PC-3 (cell line): Measurements from ENCODE around the gene SLC17A7. TPM values are rescaled to one million over a fixed set of nuclear protein-coding genes. Genes with fewer than 3 reads are reported as not detected.

Source experiments
- ATAC-seq: fragments of 200-7000 bp; cut with Tn5 transposase; 2 replicates; pipeline ENCODE4 v1.9.1; 2020; ENCODE audit warnings: mild to moderate bottlenecking, moderate library complexity
- BruUV-seq: library from RNA; stranded (reverse); fragments of 400-500 nt; replicated peaks from 2 replicates; lab custom pipeline; 2021; lab: Mats Ljungman, UMichigan
- CTCF ChIA-PET: fragments of 300-600 bp; sonication (Branson Sonifier 250); formaldehyde crosslinking; loops from one replicate; lab custom pipeline; 2022; ENCODE audit warnings: antibody characterized with exemption; lab: Charles Lee
- POLR2A ChIA-PET: fragments of 300-600 bp; sonication (Branson Sonifier 250); formaldehyde crosslinking; loops from one replicate; lab custom pipeline; 2022; ENCODE audit warnings: antibody characterized with exemption; ENCODE audit not compliant: unreplicated experiment; lab: Charles Lee
- DNase-seq: peaks from one replicate; pipeline ENCODE4 v3.0.0-alpha.2; 2015
- H2AFZ ChIP-seq: fragments of 300-600 bp; sonication (generic); 2 replicates; pipeline ENCODE4 v1.6.0; 2016; ENCODE audit warnings: antibody characterized with exemption, low read length
- H3F3A ChIP-seq: fragments of 300-600 bp; sonication (generic); one replicate; pipeline ENCODE4 v1.6.0; 2017; ENCODE audit warnings: antibody characterized with exemption, low read length, control low read depth, mild to moderate bottlenecking; ENCODE audit not compliant: unreplicated experiment
- H3K27ac ChIP-seq: fragments of 300-600 bp; sonication (generic); 2 replicates; pipeline ENCODE4 v1.5.1; 2016; ENCODE audit warnings: mild to moderate bottlenecking, low read length
- H3K27me3 ChIP-seq: fragments of 300-600 bp; sonication (generic); 2 replicates; pipeline ENCODE4 v1.6.1; 2016; ENCODE audit warnings: low read length, mixed read lengths
- H3K36me3 ChIP-seq: fragments of 300-600 bp; sonication (generic); 2 replicates; pipeline ENCODE4 v1.6.1; 2016; ENCODE audit warnings: low read depth, mixed run types, low read length, mixed read lengths
- H3K4me1 ChIP-seq: fragments of 300-600 bp; sonication (generic); 2 replicates; pipeline ENCODE4 v1.5.1; 2016; ENCODE audit warnings: low read length; ENCODE audit not compliant: insufficient read depth
- H3K4me2 ChIP-seq: fragments of 300-600 bp; sonication (generic); 2 replicates; pipeline ENCODE4 v1.6.0; 2016; ENCODE audit warnings: low read length
- H3K4me3 ChIP-seq: fragments of 300-600 bp; sonication (generic); 2 replicates; pipeline ENCODE4 v1.5.1; 2016; ENCODE audit warnings: mild to moderate bottlenecking, low read length, mixed read lengths
- H3K79me2 ChIP-seq: fragments of 300-600 bp; sonication (generic); 2 replicates; pipeline ENCODE4 v1.6.1; 2017; ENCODE audit warnings: low read length, mixed read lengths
- H3K9ac ChIP-seq: fragments of 300-600 bp; sonication (generic); 2 replicates; pipeline ENCODE4 v1.6.0; 2016; ENCODE audit warnings: mild to moderate bottlenecking, low read length
- H3K9me2 ChIP-seq: fragments of 300-600 bp; sonication (generic); replicated peaks from 2 replicates; pipeline ENCODE4 v1.6.1; 2016; ENCODE audit warnings: mixed run types, low read length, mixed read lengths
- H3K9me3 ChIP-seq: fragments of 300-600 bp; sonication (generic); 2 replicates; pipeline ENCODE4 v1.6.1; 2016; ENCODE audit warnings: low read length, mixed read lengths
- H4K20me1 ChIP-seq: fragments of 300-600 bp; sonication (generic); 2 replicates; pipeline ENCODE4 v1.6.1; 2016; ENCODE audit warnings: low read length, mixed read lengths
- EZH2 ChIP-seq: fragments of 300-600 bp; sonication (generic); IDR thresholded peaks from one replicate; pipeline ENCODE4 v1.6.1; 2017; ENCODE audit warnings: antibody characterized with exemption, mild to moderate bottlenecking, low read length; ENCODE audit not compliant: unreplicated experiment
- EZH2phosphoT487 ChIP-seq: fragments of 300-600 bp; sonication (generic); IDR thresholded peaks from 2 replicates; pipeline ENCODE4 v1.6.1; 2018; ENCODE audit warnings: mild to moderate bottlenecking, antibody characterized with exemption, low read length, borderline replicate concordance
- intact Hi-C: fragments of 100-400 bp; cut with micrococcal nuclease; formaldehyde crosslinking; loops from 2 replicates; pipeline ENCODE4 v1.9.0; 2023
- total RNA-seq: library from RNA; depleted of rRNA; stranded (reverse); fragments of >200 nt; gene quantifications from 2 replicates; pipeline ENCODE4 v1.2.3, GENCODE V29; 2014
- TF ChIP-seq, protein P1 (sequence below): fragments of 300-600 bp; sonication (generic); conservative IDR thresholded peaks from 2 replicates; pipeline ENCODE4 v1.5.1; 2017; ENCODE audit warnings: antibody characterized with exemption, low read depth, mild to moderate bottlenecking, low read length

SLC17A7 gene
- total RNA-seq, 1 experiment from 2014 or later = 0.11 TPM

DNA sequence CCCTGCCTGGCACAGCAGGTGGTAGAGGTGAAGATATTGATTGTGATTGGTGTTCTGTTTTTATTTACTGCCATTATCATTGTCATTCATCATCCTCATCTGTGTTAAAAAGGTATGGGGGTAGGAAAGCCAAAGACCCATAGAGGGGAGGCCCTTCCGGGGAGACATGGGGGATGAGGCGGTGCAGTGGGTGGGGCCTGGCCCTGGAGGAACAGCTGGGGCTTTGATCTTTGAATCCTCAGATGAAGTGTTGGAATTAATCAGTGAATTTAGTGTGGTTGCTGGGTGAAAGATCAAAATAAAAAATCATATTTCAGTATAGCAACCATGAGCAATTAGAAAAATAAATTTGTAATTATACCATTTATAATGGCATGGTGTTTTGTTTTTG, 25.5 kb downstream of the SLC17A7 start:
- no peaks in the 10 kb centered on the region for H3K9me3 ChIP-seq
- intact Hi-C loops = no loop called here
- no peaks in the 10 kb centered on the region for H3F3A ChIP-seq
- H3K9ac ChIP-seq = no peak overlapping the region
- ATAC-seq (no peak), DNase-seq (no peak)
- H2AFZ ChIP-seq = no peak overlapping the region
- no peak overlapping the region for H3K4me3 ChIP-seq
- H3K27me3 ChIP-seq = peaks cover 55% of the 10 kb centered on the region
- no peak overlapping the region for H3K4me2 ChIP-seq
- H3K36me3 ChIP-seq = no peaks in the 10 kb centered on the region
- POLR2A ChIA-PET = no interaction called here
- H3K9me2 ChIP-seq = no peaks in the 10 kb centered on the region
- TF ChIP-seq EZH2 = no peak
- TF ChIP-seq, protein P1, sequence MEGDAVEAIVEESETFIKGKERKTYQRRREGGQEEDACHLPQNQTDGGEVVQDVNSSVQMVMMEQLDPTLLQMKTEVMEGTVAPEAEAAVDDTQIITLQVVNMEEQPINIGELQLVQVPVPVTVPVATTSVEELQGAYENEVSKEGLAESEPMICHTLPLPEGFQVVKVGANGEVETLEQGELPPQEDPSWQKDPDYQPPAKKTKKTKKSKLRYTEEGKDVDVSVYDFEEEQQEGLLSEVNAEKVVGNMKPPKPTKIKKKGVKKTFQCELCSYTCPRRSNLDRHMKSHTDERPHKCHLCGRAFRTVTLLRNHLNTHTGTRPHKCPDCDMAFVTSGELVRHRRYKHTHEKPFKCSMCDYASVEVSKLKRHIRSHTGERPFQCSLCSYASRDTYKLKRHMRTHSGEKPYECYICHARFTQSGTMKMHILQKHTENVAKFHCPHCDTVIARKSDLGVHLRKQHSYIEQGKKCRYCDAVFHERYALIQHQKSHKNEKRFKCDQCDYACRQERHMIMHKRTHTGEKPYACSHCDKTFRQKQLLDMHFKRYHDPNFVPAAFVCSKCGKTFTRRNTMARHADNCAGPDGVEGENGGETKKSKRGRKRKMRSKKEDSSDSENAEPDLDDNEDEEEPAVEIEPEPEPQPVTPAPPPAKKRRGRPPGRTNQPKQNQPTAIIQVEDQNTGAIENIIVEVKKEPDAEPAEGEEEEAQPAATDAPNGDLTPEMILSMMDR = no peak
- no peak for TF ChIP-seq EZH2phosphoT487
- no peaks in the 10 kb centered on the region for H3K79me2 ChIP-seq
- CTCF ChIA-PET = no interaction called here
- no TSS peak for BruUV-seq
- H3K4me1 ChIP-seq = no peaks in the 10 kb centered on the region
- no peaks in the 10 kb centered on the region for H4K20me1 ChIP-seq
- no peak overlapping the region for H3K27ac ChIP-seq

- Histone ChIP-seq H3K9me3 (no peaks in the 10 kb centered on the region), H3K4me3 (no peak overlapping the region), H3K4me2 (no peak overlapping the region), H3K36me3 (no peaks in the 10 kb centered on the region), H2AFZ (no peak overlapping the region), H3K9ac (no peak overlapping the region), H3F3A (no peaks in the 10 kb centered on the region), H3K4me1 (no peaks in the 10 kb centered on the region), H3K9me2 (no peaks in the 10 kb centered on the region), H3K27ac (no peak overlapping the region), H3K27me3 (peaks cover 49% of the 10 kb centered on the region), H4K20me1 (no peaks in the 10 kb centered on the region), H3K79me2 (no peaks in the 10 kb centered on the region)
- TF ChIP-seq, protein P1 = no peak
- TF ChIP-seq EZH2 = no peak
- no peak for TF ChIP-seq EZH2phosphoT487
- no TSS peak for BruUV-seq
- ATAC-seq (no peak), DNase-seq (no peak)
- CTCF ChIA-PET = no interaction called here
- POLR2A ChIA-PET = no interaction called here
- intact Hi-C loops = no loop called here
Measured at GRCh38 chr19:49415102-49415809, 26.1 kb downstream of the SLC17A7 start.

GRCh38 chr19:49414256-49414655, 27.1 kb downstream of the SLC17A7 start:
- ATAC-seq (no peak), DNase-seq (no peak)
- Histone ChIP-seq H3K36me3 (no peaks in the 10 kb centered on the region), H3K9me3 (no peaks in the 10 kb centered on the region), H3K4me2 (no peak overlapping the region), H3F3A (no peaks in the 10 kb centered on the region), H3K27ac (no peak overlapping the region), H3K79me2 (no peaks in the 10 kb centered on the region), H3K4me3 (no peak overlapping the region), H3K4me1 (no peaks in the 10 kb centered on the region), H3K9me2 (no peaks in the 10 kb centered on the region), H3K27me3 (peaks cover 39% of the 10 kb centered on the region), H3K9ac (no peak overlapping the region), H4K20me1 (no peaks in the 10 kb centered on the region), H2AFZ (no peak overlapping the region)
- CTCF ChIA-PET = no interaction called here
- intact Hi-C loops = no loop called here
- POLR2A ChIA-PET = no interaction called here
- BruUV-seq = no TSS peak
- TF ChIP-seq, protein P1 = no peak
- no peak for TF ChIP-seq EZH2phosphoT487
- TF ChIP-seq EZH2 = no peak
